Parathyroid adenoma (tissue), 2 donors: Measurements from ENCODE around the gene TMEM62.
"Not testable (repeated sequence)": the region's sequence is repeated elsewhere in the genome, so short reads cannot be mapped to it uniquely, and the experiment has no call there.

Experiments used
- H2AFZ ChIP-seq: fragments of 300-600 bp; sonication (generic); one replicate; pipeline ENCODE4 v1.7.0; 2017; ENCODE audit warnings: antibody characterized with exemption, mild to moderate bottlenecking
- H3K27ac ChIP-seq: fragments of 300-600 bp; sonication (generic); one replicate; pipeline ENCODE4 v1.7.0; 2017
- H3K27me3 ChIP-seq: fragments of 300-600 bp; sonication (generic); one replicate; pipeline ENCODE4 v1.7.0; 2017; ENCODE audit warnings: low read length; ENCODE audit not compliant: control insufficient read depth, insufficient read depth
- H3K36me3 ChIP-seq: fragments of 300-600 bp; sonication (generic); one replicate; pipeline ENCODE4 v1.7.0; 2017; ENCODE audit warnings: low read length; ENCODE audit not compliant: control insufficient read depth, insufficient read depth
- H3K4me1 ChIP-seq: fragments of 300-600 bp; sonication (generic); one replicate; pipeline ENCODE4 v1.7.0; 2017; ENCODE audit warnings: control low read depth
- H3K4me2 ChIP-seq: fragments of 300-600 bp; sonication (generic); one replicate; pipeline ENCODE4 v1.7.0; 2017; ENCODE audit warnings: low read length
- H3K4me3 ChIP-seq: fragments of 300-600 bp; sonication (generic); one replicate; pipeline ENCODE4 v1.7.0; 2017; ENCODE audit warnings: low read depth, low read length
- H3K79me2 ChIP-seq: fragments of 300-600 bp; sonication (generic); one replicate; pipeline ENCODE4 v1.7.0; 2017; ENCODE audit warnings: control low read depth
- H3K9ac ChIP-seq: fragments of 300-600 bp; sonication (generic); one replicate; pipeline ENCODE4 v1.7.0; 2017; ENCODE audit warnings: mild to moderate bottlenecking
- H3K9me3 ChIP-seq: fragments of 300-600 bp; sonication (generic); one replicate; pipeline ENCODE4 v1.7.0; 2017; ENCODE audit warnings: low read length; ENCODE audit not compliant: control insufficient read depth
- CTCF ChIP-seq: fragments of 300-600 bp; sonication (generic); IDR thresholded peaks from one replicate; pipeline ENCODE4 v1.7.0; 2017; ENCODE audit warnings: antibody characterized with exemption, mild to moderate bottlenecking
- donor health status: primary hyperparathyroidism.

TMEM62 gene

GRCh38 chr15:43126356-43126755 lies 7.0 kb upstream of the TMEM62 start:
- H3K4me3 ChIP-seq, result no peak overlapping the region
- H3K36me3 ChIP-seq, result no peaks in the 10 kb centered on the region
- no peaks in the 10 kb centered on the region for H3K27me3 ChIP-seq
- no peak overlapping the region for H2AFZ ChIP-seq
- no peaks in the 10 kb centered on the region for H3K4me1 ChIP-seq
- no peaks in the 10 kb centered on the region for H3K79me2 ChIP-seq
- TF ChIP-seq CTCF, result no peak
- no peak overlapping the region for H3K27ac ChIP-seq
- no peak overlapping the region for H3K4me2 ChIP-seq
- H3K9me3 ChIP-seq, result no peaks in the 10 kb centered on the region
- H3K9ac ChIP-seq, result no peak overlapping the region

GRCh38 chr15:43127752-43128151 lies 5.6 kb upstream of the TMEM62 start:
- no peaks in the 10 kb centered on the region for H3K36me3 ChIP-seq
- no peaks in the 10 kb centered on the region for H3K9me3 ChIP-seq
- no peaks in the 10 kb centered on the region for H3K79me2 ChIP-seq
- no peaks in the 10 kb centered on the region for H3K27me3 ChIP-seq
- no peak overlapping the region for H3K4me2 ChIP-seq
- H3K9ac ChIP-seq, result no peak overlapping the region
- H3K4me3 ChIP-seq, result no peak overlapping the region
- no peak overlapping the region for H2AFZ ChIP-seq
- no peaks in the 10 kb centered on the region for H3K4me1 ChIP-seq
- no peak for TF ChIP-seq CTCF
- H3K27ac ChIP-seq, result no peak overlapping the region

GRCh38 chr15:43128174-43128979 lies 5.0 kb upstream of the TMEM62 start:
- H3K27ac ChIP-seq, H3K9ac ChIP-seq, H3K4me3 ChIP-seq, H3K9me3 ChIP-seq, H3K27me3 ChIP-seq, H2AFZ ChIP-seq, H3K4me1 ChIP-seq, H3K36me3 ChIP-seq, H3K79me2 ChIP-seq, H3K4me2 ChIP-seq: not testable (repeated sequence)

GRCh38 chr15:43128980-43129335 lies 4.4 kb upstream of the TMEM62 start:
- no peaks in the 10 kb centered on the region for H3K36me3 ChIP-seq
- H3K4me2 ChIP-seq, result no peak overlapping the region
- no peak overlapping the region for H3K9ac ChIP-seq
- H3K9me3 ChIP-seq, result no peaks in the 10 kb centered on the region
- no peak overlapping the region for H3K27ac ChIP-seq
- H2AFZ ChIP-seq, result no peak overlapping the region
- H3K4me3 ChIP-seq, result no peak overlapping the region
- H3K4me1 ChIP-seq, result no peaks in the 10 kb centered on the region
- H3K27me3 ChIP-seq, result no peaks in the 10 kb centered on the region
- TF ChIP-seq CTCF, result no peak
- H3K79me2 ChIP-seq, result no peaks in the 10 kb centered on the region

- H3K4me1 ChIP-seq, result no peaks in the 10 kb centered on the region
- H2AFZ ChIP-seq, result peak overlapping the region; percentile 95
- H3K79me2 ChIP-seq, result no peaks in the 10 kb centered on the region
- H3K27me3 ChIP-seq, result no peaks in the 10 kb centered on the region
- H3K9me3 ChIP-seq, result no peaks in the 10 kb centered on the region
- H3K4me2 ChIP-seq, result peak overlapping the region; percentile 87
- H3K4me3 ChIP-seq, result peak overlapping the region; percentile 70
- H3K9ac ChIP-seq, result no peak overlapping the region
- peak overlapping the region; percentile 77 for H3K27ac ChIP-seq
- H3K36me3 ChIP-seq, result no peaks in the 10 kb centered on the region
- TF ChIP-seq CTCF, result no peak
Observed at GRCh38 chr15:43132830-43133429, 456 bp upstream of the TMEM62 start.
